Stomach (tissue), 4 donors: ENCODE results near the gene FLYWCH1.

Experiments used
- CTCF ChIP-seq, 7 experiments: fragments of 450-650 bp in 4 of 7; fragments of 200-600 bp in 3 of 7; sonication (generic) in 3 of 7; IDR thresholded peaks; one replicate each; pipeline ENCODE4 v1.5.1; 2016 to 2019; ENCODE audit warnings: antibody characterized with exemption in 7 of 7, control low read depth in 2 of 7, mild to moderate bottlenecking in 1 of 7
- POLR2A ChIP-seq, 4 donors: fragments of 450-650 bp; IDR thresholded peaks; one replicate each; pipeline ENCODE4 v1.6.1; 2016; ENCODE audit warnings: antibody characterized with exemption in 4 of 4, control low read depth in 2 of 4, mild to moderate bottlenecking in 1 of 4, moderate library complexity in 1 of 4

- TF ChIP-seq CTCF (IDR thresholded peaks at IDR 0.05) (no peak), POLR2A (IDR thresholded peaks at IDR 0.05) (no peak)
These were observed 43.7 kb downstream of the FLYWCH1 start for GRCh38 chr16:2955438-2955778.
